CD14-positive monocyte (primary cell): ENCODE results near the gene SEMA4D. TPM values are rescaled to one million over a fixed set of nuclear protein-coding genes. Genes with fewer than 3 reads are reported as not detected.

Source experiments
- DNase-seq, 3 donors: peaks; one replicate each; pipeline ENCODE4 v3.0.0-alpha.2; 2011 to 2022
- H2AFZ ChIP-seq: 2 replicates; pipeline ENCODE4 v1.6.0; 2012; ENCODE audit warnings: mild to moderate bottlenecking, low read depth, low read length, inconsistent platforms; ENCODE audit not compliant: insufficient read depth, poor library complexity, severe bottlenecking
- H3K27ac ChIP-seq, 2 donors: 1 replicate in 1 of 2; 2 replicates in 1 of 2; pipeline ENCODE4 v1.5.1; 2012 to 2013; ENCODE audit warnings: low read length in 2 of 2, control low read depth in 1 of 2, inconsistent platforms in 1 of 2, low read depth in 1 of 2, mild to moderate bottlenecking in 1 of 2
- H3K27me3 ChIP-seq, 2 donors: one replicate each; pipeline versions ENCODE4 v1.6.0 to v1.6.1; 2011 to 2013; ENCODE audit warnings: low read length in 2 of 2; ENCODE audit not compliant: control insufficient read depth in 2 of 2, insufficient read depth in 2 of 2
- H3K36me3 ChIP-seq, 2 donors: replicated peaks in 1 of 2; 1 replicate in 1 of 2; 2 replicates in 1 of 2; pipeline versions ENCODE4 v1.5.1 to v1.6.1; 2012 to 2013; ENCODE audit warnings: low read length in 2 of 2, control low read depth in 1 of 2, inconsistent platforms in 1 of 2, mild to moderate bottlenecking in 1 of 2; ENCODE audit not compliant: insufficient read depth in 2 of 2, control insufficient read depth in 1 of 2
- H3K4me1 ChIP-seq, 2 donors: 1 replicate in 1 of 2; 2 replicates in 1 of 2; pipeline versions ENCODE4 v1.5.1 to v1.6.1; 2012 to 2013; ENCODE audit warnings: low read length in 2 of 2, control low read depth in 1 of 2, inconsistent platforms in 1 of 2, mild to moderate bottlenecking in 1 of 2, moderate library complexity in 1 of 2; ENCODE audit not compliant: insufficient read depth in 2 of 2, control insufficient read depth in 1 of 2
- H3K4me2 ChIP-seq: replicated peaks from 2 replicates; pipeline ENCODE3; 2012; ENCODE audit warnings: low read length, moderate library complexity, mild to moderate bottlenecking; ENCODE audit not compliant: poor library complexity, severe bottlenecking; ENCODE audit errors: extremely low read depth
- H3K4me3 ChIP-seq, 3 experiments: fragments of 200-600 bp in 1 of 3; sonication (generic) in 1 of 3; replicated peaks in 1 of 3; 1 replicate in 2 of 3; 2 replicates in 1 of 3; pipeline ENCODE4 v1.5.1; 2011 to 2013; ENCODE audit warnings: low read length in 3 of 3, mild to moderate bottlenecking in 3 of 3, control low read depth in 2 of 3, low read depth in 2 of 3, inconsistent platforms in 1 of 3, moderate library complexity in 1 of 3
- H3K79me2 ChIP-seq: 2 replicates; pipeline ENCODE4 v1.6.0; 2012; ENCODE audit warnings: mild to moderate bottlenecking, control low read depth, inconsistent platforms, low read length, moderate library complexity; ENCODE audit not compliant: insufficient read depth
- H3K9ac ChIP-seq: 2 replicates; pipeline ENCODE4 v1.6.0; 2017; ENCODE audit warnings: low read length, mild to moderate bottlenecking; ENCODE audit not compliant: insufficient read depth, poor library complexity, severe bottlenecking
- H3K9me3 ChIP-seq, 2 donors: replicated peaks in 1 of 2; 1 replicate in 1 of 2; 2 replicates in 1 of 2; pipeline versions ENCODE4 v1.5.1 to v1.6.1; 2012 to 2013; ENCODE audit warnings: low read length in 2 of 2, control low read depth in 1 of 2; ENCODE audit not compliant: control insufficient read depth in 1 of 2, insufficient read depth in 1 of 2
- H4K20me1 ChIP-seq: 2 replicates; pipeline ENCODE4 v1.6.0; 2012; ENCODE audit warnings: mild to moderate bottlenecking, low read length, control low read depth, moderate library complexity; ENCODE audit not compliant: insufficient read depth
- H3K27ac Mint-ChIP-seq, 7 donors: one replicate each; pipeline ENCODE4 v1.8.0; 2020; ENCODE audit warnings: mild to moderate bottlenecking in 7 of 7, mixed read lengths in 7 of 7, moderate library complexity in 6 of 7, inconsistent platforms in 2 of 7
- H3K27me3 Mint-ChIP-seq, 3 donors: one replicate each; pipeline ENCODE4 v1.8.0; 2021 to 2022; ENCODE audit warnings: low read depth in 3 of 3, mild to moderate bottlenecking in 3 of 3, mixed read lengths in 3 of 3, moderate library complexity in 3 of 3, inconsistent platforms in 1 of 3
- H3K36me3 Mint-ChIP-seq, 2 donors: one replicate each; pipeline ENCODE4 v1.8.0; 2020; ENCODE audit warnings: mixed read lengths in 2 of 2, inconsistent platforms in 1 of 2, mild to moderate bottlenecking in 1 of 2
- H3K4me1 Mint-ChIP-seq: one replicate; pipeline ENCODE4 v1.8.0; 2020; ENCODE audit warnings: mild to moderate bottlenecking, mixed read lengths
- H3K4me3 Mint-ChIP-seq, 2 donors: one replicate each; pipeline ENCODE4 v1.8.0; 2020; ENCODE audit warnings: mild to moderate bottlenecking in 2 of 2, mixed read lengths in 2 of 2, moderate library complexity in 1 of 2
- H3K9me3 Mint-ChIP-seq, 7 donors: one replicate each; pipeline ENCODE4 v1.8.0; 2020 to 2022; ENCODE audit warnings: mixed read lengths in 7 of 7, mild to moderate bottlenecking in 6 of 7, moderate library complexity in 6 of 7, inconsistent platforms in 2 of 7
- WGBS: methylation state at CpG from one replicate; pipeline ENCODE4 v1.1.5; 2013; ENCODE audit warnings: missing lambda C conversion rate; ENCODE audit not compliant: insufficient coverage; 5-methylcytosine and 5-hydroxymethylcytosine counted together
- intact Hi-C, 2 donors: fragments of 100-400 bp; cut with micrococcal nuclease; formaldehyde crosslinking; loops; one replicate each; pipeline versions ENCODE4 v1.15.0 to v1.15.1; 2023
- polyA plus RNA-seq, 3 donors: library from polyadenylated mRNA; depleted of rRNA in 1 of 3; unstranded in 2 of 3; stranded (reverse) in 1 of 3; fragments of 300-500 nt in 2 of 3; fragments of >200 nt in 1 of 3; fragmentation: Illumina TruSeq in 2 of 3; gene quantifications; 1 replicate in 2 of 3; 2 replicates in 1 of 3; pipeline ENCODE4 v1.2.3, GENCODE V29; 2012 to 2021
- TF ChIP-seq, protein P1 (sequence below): fragments of 200-600 bp; IDR thresholded peaks from one replicate; pipeline ENCODE4 v1.8.0; 2022; ENCODE audit warnings: antibody characterized with exemption, mild to moderate bottlenecking

SEMA4D gene
- polyA plus RNA-seq, 3 donors = 28.2 to 117 (median 28.6) TPM

DNA sequence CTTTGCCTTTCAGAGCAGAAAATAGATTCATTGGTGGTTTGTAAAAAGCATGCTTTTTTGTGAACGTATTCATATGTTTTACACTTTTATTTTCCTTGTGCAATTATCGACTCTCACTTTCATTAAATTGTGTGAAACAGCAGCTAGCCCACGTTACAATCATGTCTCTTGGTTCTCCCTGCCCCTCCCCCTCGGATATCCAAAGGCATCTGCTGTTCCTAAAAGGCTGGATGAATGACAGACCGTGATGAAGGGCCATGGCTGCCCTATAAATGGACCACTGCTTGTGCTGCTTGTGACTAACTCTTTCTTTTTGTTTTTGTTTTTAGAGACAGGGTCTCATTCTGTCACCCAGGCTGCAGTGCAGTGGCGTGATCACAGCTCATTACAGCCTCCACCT, 17.0 kb upstream of the SEMA4D start:
- Histone ChIP-seq H4K20me1 (no peaks in the 10 kb centered on the region), H3K79me2 (no peaks in the 10 kb centered on the region), H3K4me3 (no peak overlapping the region), H3K9ac (no peak overlapping the region), H3K27me3 (no peaks in the 10 kb centered on the region), H2AFZ (no peak overlapping the region), H3K36me3 (no peaks in the 10 kb centered on the region), H3K4me1 (peaks cover 21% of the 10 kb centered on the region in 2 donors), H3K9me3 (no peaks in the 10 kb centered on the region), H3K27ac (no peak overlapping the region), H3K4me2 (no peak overlapping the region)
- intact Hi-C loops = no loop called here
- 97% methylated on average over 4 of the region's 6 CpGs for WGBS
- Mint-ChIP-seq H3K27ac (no peak overlapping the region), H3K4me1 (peaks cover 25% of the 10 kb centered on the region), H3K36me3 (peaks cover 0 to 2% of the 10 kb centered on the region in 2 donors), H3K9me3 (no peaks in the 10 kb centered on the region), H3K27me3 (peaks cover 0 to 2% (median 0%) of the 10 kb centered on the region in 3 donors), H3K4me3 (no peak overlapping the region)
- DNase-seq = no peak
- TF ChIP-seq, protein P1, sequence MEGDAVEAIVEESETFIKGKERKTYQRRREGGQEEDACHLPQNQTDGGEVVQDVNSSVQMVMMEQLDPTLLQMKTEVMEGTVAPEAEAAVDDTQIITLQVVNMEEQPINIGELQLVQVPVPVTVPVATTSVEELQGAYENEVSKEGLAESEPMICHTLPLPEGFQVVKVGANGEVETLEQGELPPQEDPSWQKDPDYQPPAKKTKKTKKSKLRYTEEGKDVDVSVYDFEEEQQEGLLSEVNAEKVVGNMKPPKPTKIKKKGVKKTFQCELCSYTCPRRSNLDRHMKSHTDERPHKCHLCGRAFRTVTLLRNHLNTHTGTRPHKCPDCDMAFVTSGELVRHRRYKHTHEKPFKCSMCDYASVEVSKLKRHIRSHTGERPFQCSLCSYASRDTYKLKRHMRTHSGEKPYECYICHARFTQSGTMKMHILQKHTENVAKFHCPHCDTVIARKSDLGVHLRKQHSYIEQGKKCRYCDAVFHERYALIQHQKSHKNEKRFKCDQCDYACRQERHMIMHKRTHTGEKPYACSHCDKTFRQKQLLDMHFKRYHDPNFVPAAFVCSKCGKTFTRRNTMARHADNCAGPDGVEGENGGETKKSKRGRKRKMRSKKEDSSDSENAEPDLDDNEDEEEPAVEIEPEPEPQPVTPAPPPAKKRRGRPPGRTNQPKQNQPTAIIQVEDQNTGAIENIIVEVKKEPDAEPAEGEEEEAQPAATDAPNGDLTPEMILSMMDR = no peak

DNA sequence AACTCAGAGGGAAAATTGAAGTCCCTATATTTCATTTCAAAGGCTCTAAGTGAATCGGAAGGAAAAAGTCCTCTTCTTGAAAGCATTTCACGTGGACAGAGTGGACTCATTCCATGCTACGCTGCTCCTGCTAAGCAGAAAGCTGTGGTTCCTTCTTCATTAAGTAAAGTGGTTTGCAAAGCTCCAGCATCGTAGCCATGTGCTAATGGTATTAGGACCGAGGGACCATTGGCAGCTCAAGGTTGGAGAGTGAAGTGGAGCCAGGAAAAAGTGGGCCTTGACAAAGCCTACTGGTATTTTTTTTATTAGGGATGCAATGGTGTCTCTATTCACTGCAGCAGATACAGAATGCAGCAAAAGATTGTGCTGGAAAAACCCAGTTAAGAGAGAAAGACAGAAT, 16.4 kb upstream of the SEMA4D start:
- TF ChIP-seq, protein P1 = no peak
- Histone ChIP-seq H2AFZ (no peak overlapping the region), H3K36me3 (no peaks in the 10 kb centered on the region), H3K27ac (no peak overlapping the region), H4K20me1 (no peaks in the 10 kb centered on the region), H3K4me1 (peaks cover 17 to 20% of the 10 kb centered on the region in 2 donors), H3K79me2 (no peaks in the 10 kb centered on the region), H3K9me3 (no peaks in the 10 kb centered on the region), H3K4me2 (no peak overlapping the region), H3K4me3 (no peak overlapping the region), H3K27me3 (no peaks in the 10 kb centered on the region), H3K9ac (no peak overlapping the region)
- Mint-ChIP-seq H3K27me3 (peaks cover 0 to 2% (median 0%) of the 10 kb centered on the region in 3 donors), H3K36me3 (peaks cover 0 to 2% of the 10 kb centered on the region in 2 donors), H3K27ac (peak overlapping the region in 1 of 7 donors; percentile 40), H3K4me3 (no peak overlapping the region), H3K4me1 (peaks cover 25% of the 10 kb centered on the region), H3K9me3 (no peaks in the 10 kb centered on the region)
- 85% methylated on average over 4 of the region's 5 CpGs for WGBS
- intact Hi-C loops = no loop called here
- no peak for DNase-seq
